WTC11 (cell line): ENCODE data around the gene SLC11A2. TPM values are rescaled to one million over a fixed set of nuclear protein-coding genes. Genes with fewer than 3 reads are reported as not detected.
A peak's percentile ranks its signal among the peaks of the same experiment; 100 is the strongest.

Source experiments
- ATAC-seq: fragments of 200-7000 bp; cut with Tn5 transposase; 2 replicates; pipeline ENCODE4 v1.10.0; 2021; ENCODE audit warnings: mild to moderate bottlenecking, moderate library complexity
- CTCF ChIA-PET: fragments of 300-600 bp; sonication (Branson Sonifier 250); formaldehyde crosslinking; loops from one replicate; lab custom pipeline; 2021; ENCODE audit warnings: antibody characterized with exemption; lab: Charles Lee
- POLR2A ChIA-PET: fragments of 350-600 bp; sonication (Branson Sonifier 250); formaldehyde crosslinking; loops from one replicate; lab custom pipeline; 2021; ENCODE audit warnings: antibody characterized with exemption; lab: Charles Lee
- DNase-seq: peaks from one replicate; pipeline ENCODE4 v3.0.0; 2021; ENCODE audit warnings: low spot score
- H3K27ac Mint-ChIP-seq: 2 replicates; pipeline ENCODE4 v1.8.0; 2021; ENCODE audit warnings: mixed read lengths
- H3K27me3 Mint-ChIP-seq: 2 replicates; pipeline ENCODE4 v1.8.0; 2021; ENCODE audit warnings: low read depth, mild to moderate bottlenecking, moderate library complexity, mixed read lengths
- H3K36me3 Mint-ChIP-seq: 2 replicates; pipeline ENCODE4 v1.8.0; 2021; ENCODE audit warnings: mixed read lengths
- H3K4me1 Mint-ChIP-seq: 2 replicates; pipeline ENCODE4 v1.8.0; 2022; ENCODE audit warnings: mixed read lengths
- H3K4me3 Mint-ChIP-seq: 2 replicates; pipeline ENCODE4 v1.8.0; 2021; ENCODE audit warnings: mild to moderate bottlenecking, moderate library complexity, mixed read lengths
- H3K9me3 Mint-ChIP-seq: 2 replicates; pipeline ENCODE4 v1.8.0; 2021; ENCODE audit warnings: mixed read lengths
- ARID4B ChIP-seq: sonication (generic); formaldehyde crosslinking; IDR thresholded peaks from 2 replicates; pipeline ENCODE4 v1.8.0; 2023; ENCODE audit warnings: missing genetic modification reagents, mild to moderate bottlenecking, borderline replicate concordance
- FOXP4 ChIP-seq: sonication (generic); formaldehyde crosslinking; IDR thresholded peaks from 2 replicates; pipeline ENCODE4 v1.8.0; 2022; ENCODE audit warnings: mild to moderate bottlenecking, missing genetic modification reagents
- JAZF1 ChIP-seq: fragments of 250-450 bp; sonication (Bioruptor Pico); IDR thresholded peaks from 2 replicates; pipeline ENCODE4 v1.9.0; 2021; ENCODE audit warnings: moderate library complexity, mild to moderate bottlenecking, inconsistent platforms
- JUN ChIP-seq: sonication (generic); formaldehyde crosslinking; IDR thresholded peaks from 2 replicates; pipeline ENCODE4 v1.8.0; 2023; ENCODE audit warnings: mild to moderate bottlenecking, missing genetic modification reagents
- PRDM15 ChIP-seq: sonication (generic); formaldehyde crosslinking; IDR thresholded peaks from 2 replicates; pipeline ENCODE4 v1.8.0; 2022; ENCODE audit warnings: missing genetic modification reagents
- PRRX2 ChIP-seq: fragments of 250-450 bp; sonication (Bioruptor Pico); IDR thresholded peaks from 2 replicates; pipeline ENCODE4 v1.8.0; 2021; ENCODE audit warnings: mild to moderate bottlenecking
- ZBTB21 ChIP-seq: sonication (generic); formaldehyde crosslinking; IDR thresholded peaks from 2 replicates; pipeline ENCODE4 v1.8.1; 2023; ENCODE audit warnings: mild to moderate bottlenecking, missing genetic modification reagents, borderline replicate concordance
- ZNF512 ChIP-seq: sonication (generic); formaldehyde crosslinking; IDR thresholded peaks from 2 replicates; pipeline ENCODE4 v1.8.1; 2022; ENCODE audit warnings: missing genetic modification reagents, borderline replicate concordance
- ZNF671 ChIP-seq: fragments of 250-450 bp; sonication (Bioruptor Pico); IDR thresholded peaks from 2 replicates; pipeline ENCODE4 v1.8.0; 2021; ENCODE audit warnings: mild to moderate bottlenecking
- total RNA-seq: library from RNA; stranded (reverse); gene quantifications from 3 replicates; pipeline ENCODE4 v1.2.3, GENCODE V29; 2021

Gene SLC11A2
- total RNA-seq, 1 experiment from 2014 or later, result 58.0 TPM

- no peak for TF ChIP-seq ZNF512 (CRISPR knock-in tag)
- TF ChIP-seq, all 79 proteins: peak for 0
These were observed 91.0 kb downstream of the SLC11A2 start (continued) for GRCh38 chr12:50934981-50935807.

GRCh38 chr12:50934371-50934851 lies 91.8 kb downstream of the SLC11A2 start:
- DNase-seq (no peak), ATAC-seq (no peak)
- Mint-ChIP-seq H3K9me3 (no peaks in the 10 kb centered on the region), H3K27me3 (no peaks in the 10 kb centered on the region), H3K4me1 (peaks cover 36% of the 10 kb centered on the region), H3K36me3 (peaks cover 7% of the 10 kb centered on the region; the same call in 1 of the 2 replicates), H3K27ac (peak overlapping the region; percentile 11; the same call in 1 of the 2 replicates), H3K4me3 (no peak overlapping the region)
- TF ChIP-seq JUN (CRISPR knock-in tag) (no peak), JAZF1 (CRISPR knock-in tag) (no peak), PRDM15 (CRISPR knock-in tag) (no peak), ZBTB21 (CRISPR knock-in tag) (no peak), FOXP4 (CRISPR knock-in tag) (no peak), PRRX2 (CRISPR knock-in tag) (no peak), ARID4B (CRISPR knock-in tag) (no peak), ZNF671 (no peak)
- POLR2A ChIA-PET, result no interaction called here
- CTCF ChIA-PET, result interaction anchor here (0.5 kb wide), 1 partner anchor 16 kb away, joined by 3 read pairs; no protein-coding TSS in a partner anchor
